AG04450 (cell line): ENCODE measurements around the gene CGRRF1. TPM values are rescaled to one million over a fixed set of nuclear protein-coding genes. Genes with fewer than 3 reads are reported as not detected.

Experiments
- CTCF ChIA-PET: fragments of 300-600, 350-600 bp; formaldehyde crosslinking; extraction: SDS; loops from one replicate; lab custom pipeline; 2022; ENCODE audit warnings: antibody characterized with exemption, inconsistent platforms; lab: Charles Lee
- POLR2A ChIA-PET: fragments of 350-600 bp; formaldehyde crosslinking; extraction: SDS; loops from one replicate; lab custom pipeline; 2021; ENCODE audit warnings: antibody characterized with exemption, inconsistent platforms; lab: Yijun Ruan, JAX
- DNase-seq: peaks from one replicate; pipeline ENCODE4 v3.0.0-alpha.2; 2011; ENCODE audit warnings: low read depth, low spot score
- H3K27ac ChIP-seq: one replicate; pipeline ENCODE4 v1.5.1; 2012; ENCODE audit warnings: low read depth, low read length, control low read depth
- H3K27me3 ChIP-seq: one replicate; pipeline ENCODE4 v1.6.0; 2012; ENCODE audit warnings: low read length; ENCODE audit not compliant: control insufficient read depth, insufficient read depth
- H3K4me3 ChIP-seq: 2 replicates; pipeline ENCODE4 v1.5.1; 2011; ENCODE audit warnings: mild to moderate bottlenecking, low read depth, low read length, control low read depth
- H3K9me3 ChIP-seq: 2 replicates; pipeline ENCODE4 v1.5.1; 2012; ENCODE audit warnings: low read length; ENCODE audit not compliant: control insufficient read depth, insufficient read depth
- polyA plus RNA-seq: library from polyadenylated mRNA; depleted of rRNA; stranded (reverse); fragments of >200 nt; gene quantifications from 2 replicates; pipeline ENCODE4 v1.2.3, GENCODE V29; 2011
- TF ChIP-seq, protein P1 (sequence below): IDR thresholded peaks from 2 replicates; pipeline ENCODE4 v1.5.1; 2011; ENCODE audit warnings: low read depth, low read length, control low read depth, inconsistent platforms

CGRRF1 gene
- polyA plus RNA-seq, 1 experiment: 22.2 TPM

DNA sequence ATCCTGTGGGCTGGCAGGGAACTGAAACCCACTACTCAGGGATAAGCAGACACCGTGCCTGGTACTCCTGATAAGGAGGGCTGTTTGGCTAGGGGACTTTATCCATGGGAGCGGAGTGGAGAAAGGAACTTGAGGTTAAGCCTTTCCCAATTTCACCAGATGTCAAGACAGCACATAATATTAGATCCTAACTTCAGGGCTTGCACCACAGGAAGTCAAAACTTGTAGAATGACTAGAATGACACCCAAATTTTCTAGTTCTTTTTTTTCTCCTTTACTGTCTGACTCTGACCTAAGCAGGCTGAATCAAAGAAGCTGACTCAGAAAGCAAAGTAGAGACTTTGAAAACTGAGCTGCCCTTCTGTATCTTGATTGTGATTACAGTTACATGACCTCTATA is 7.1 kb upstream of the CGRRF1 start:
- ChIA-PET CTCF (interaction anchor here (0.9 to 2.1 kb wide), 3 partner anchors 13 to 272 kb away, joined by 3 to 6 read pairs (median 3); partner anchors contain the start of gene GMFB), POLR2A (interaction anchor here (0.5 kb wide), 1 partner anchor 55 kb away, joined by 4 read pairs; no protein-coding TSS in a partner anchor)
- Histone ChIP-seq H3K4me3 (no peak overlapping the region), H3K9me3 (no peaks in the 10 kb centered on the region), H3K27me3 (peaks cover 4% of the 10 kb centered on the region), H3K27ac (no peak overlapping the region)
- DNase-seq: no peak
- TF ChIP-seq, protein P1, sequence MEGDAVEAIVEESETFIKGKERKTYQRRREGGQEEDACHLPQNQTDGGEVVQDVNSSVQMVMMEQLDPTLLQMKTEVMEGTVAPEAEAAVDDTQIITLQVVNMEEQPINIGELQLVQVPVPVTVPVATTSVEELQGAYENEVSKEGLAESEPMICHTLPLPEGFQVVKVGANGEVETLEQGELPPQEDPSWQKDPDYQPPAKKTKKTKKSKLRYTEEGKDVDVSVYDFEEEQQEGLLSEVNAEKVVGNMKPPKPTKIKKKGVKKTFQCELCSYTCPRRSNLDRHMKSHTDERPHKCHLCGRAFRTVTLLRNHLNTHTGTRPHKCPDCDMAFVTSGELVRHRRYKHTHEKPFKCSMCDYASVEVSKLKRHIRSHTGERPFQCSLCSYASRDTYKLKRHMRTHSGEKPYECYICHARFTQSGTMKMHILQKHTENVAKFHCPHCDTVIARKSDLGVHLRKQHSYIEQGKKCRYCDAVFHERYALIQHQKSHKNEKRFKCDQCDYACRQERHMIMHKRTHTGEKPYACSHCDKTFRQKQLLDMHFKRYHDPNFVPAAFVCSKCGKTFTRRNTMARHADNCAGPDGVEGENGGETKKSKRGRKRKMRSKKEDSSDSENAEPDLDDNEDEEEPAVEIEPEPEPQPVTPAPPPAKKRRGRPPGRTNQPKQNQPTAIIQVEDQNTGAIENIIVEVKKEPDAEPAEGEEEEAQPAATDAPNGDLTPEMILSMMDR: no peak

- TF ChIP-seq, protein P1: peak; percentile 57
- ChIA-PET POLR2A (no interaction called here), CTCF (interaction anchor here (0.7 to 2.1 kb wide), 4 partner anchors 26 to 304 kb away, joined by 3 to 6 read pairs (median 4); no protein-coding TSS in a partner anchor)
- Histone ChIP-seq H3K9me3 (no peaks in the 10 kb centered on the region), H3K27ac (no peak overlapping the region), H3K4me3 (no peak overlapping the region), H3K27me3 (peaks cover 4% of the 10 kb centered on the region)
- no peak for DNase-seq
Measured at GRCh38 chr14:54503486-54503885, 6.2 kb upstream of the CGRRF1 start.

- no peak for DNase-seq
- H3K4me3 ChIP-seq: no peak overlapping the region
- ChIA-PET POLR2A (no interaction called here), CTCF (no interaction called here)
- peaks cover 2% of the 10 kb centered on the region; the same call in 1 of the 2 replicates for H3K9me3 ChIP-seq
- no peaks in the 10 kb centered on the region for H3K27me3 ChIP-seq
- TF ChIP-seq, protein P1: no peak
- no peak overlapping the region for H3K27ac ChIP-seq
Measured at GRCh38 chr14:54512393-54512792, 2.7 kb downstream of the CGRRF1 start.

DNA sequence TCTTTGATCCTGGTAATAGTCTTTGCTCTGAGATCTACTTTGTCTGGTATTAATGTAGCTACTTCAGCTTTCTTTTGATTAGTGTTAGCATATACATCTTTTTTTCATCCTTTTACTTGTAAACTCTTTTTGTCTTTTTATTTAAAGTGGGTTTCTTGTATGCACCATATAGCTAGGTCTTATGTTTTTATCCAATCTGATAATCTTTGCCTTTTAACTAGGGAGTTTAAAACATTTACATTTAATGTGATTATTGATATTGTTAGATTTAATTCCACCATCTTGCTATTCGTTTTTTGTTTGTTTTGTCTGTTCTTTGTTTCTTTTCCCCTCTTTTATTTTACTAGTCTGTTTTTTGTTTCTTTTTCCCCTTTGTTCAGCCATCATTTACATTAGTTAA is 6.0 kb downstream of the CGRRF1 start:
- Histone ChIP-seq H3K4me3 (no peak overlapping the region), H3K27ac (no peak overlapping the region), H3K27me3 (no peaks in the 10 kb centered on the region), H3K9me3 (no peaks in the 10 kb centered on the region)
- TF ChIP-seq, protein P1: no peak
- CTCF ChIA-PET: interaction anchor here (1.2 kb wide), 1 partner anchor 258 kb away, joined by 3 read pairs; no protein-coding TSS in a partner anchor
- no peak for DNase-seq
- POLR2A ChIA-PET: no interaction called here

DNA sequence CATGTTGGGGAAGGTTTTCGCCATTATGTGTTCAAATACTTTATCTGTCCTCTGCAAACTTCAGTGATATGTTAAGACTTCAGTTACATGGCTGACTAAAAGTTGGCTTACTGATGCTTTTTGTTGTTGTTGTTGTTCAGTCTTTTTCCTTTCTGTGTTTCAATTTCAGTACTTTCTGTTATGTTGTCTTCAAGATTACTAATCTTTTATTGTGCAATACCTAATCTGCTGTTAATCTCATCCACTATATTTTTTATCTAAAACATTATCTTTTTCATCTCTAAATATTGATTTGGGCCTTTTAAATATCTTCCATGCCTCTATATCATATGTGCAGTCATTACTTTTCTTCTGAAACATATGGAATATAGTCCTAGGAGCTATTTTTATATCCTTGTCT is 7.0 kb downstream of the CGRRF1 start:
- ChIA-PET POLR2A (no interaction called here), CTCF (interaction anchor here (1.2 kb wide), 1 partner anchor 257 kb away, joined by 3 read pairs; no protein-coding TSS in a partner anchor)
- no peak overlapping the region for H3K4me3 ChIP-seq
- DNase-seq: no peak
- no peaks in the 10 kb centered on the region for H3K27me3 ChIP-seq
- H3K27ac ChIP-seq: no peak overlapping the region
- TF ChIP-seq, protein P1: no peak
- no peaks in the 10 kb centered on the region for H3K9me3 ChIP-seq
